HG03558 (cell line): ENCODE results near the gene EFCAB13.
"Not testable (repeated sequence)": the region's sequence is repeated elsewhere in the genome, so short reads cannot be mapped to it uniquely, and the experiment has no call there.

ENCODE experiments used
- ATAC-seq: cut with Tn5 transposase; IDR thresholded peaks from one replicate; pipeline ENCODE4 v1.9.1; 2021; ENCODE audit warnings: moderate number of reproducible peaks; ENCODE audit not compliant: unreplicated experiment; ENCODE audit errors: extremely low read depth

EFCAB13 gene

DNA sequence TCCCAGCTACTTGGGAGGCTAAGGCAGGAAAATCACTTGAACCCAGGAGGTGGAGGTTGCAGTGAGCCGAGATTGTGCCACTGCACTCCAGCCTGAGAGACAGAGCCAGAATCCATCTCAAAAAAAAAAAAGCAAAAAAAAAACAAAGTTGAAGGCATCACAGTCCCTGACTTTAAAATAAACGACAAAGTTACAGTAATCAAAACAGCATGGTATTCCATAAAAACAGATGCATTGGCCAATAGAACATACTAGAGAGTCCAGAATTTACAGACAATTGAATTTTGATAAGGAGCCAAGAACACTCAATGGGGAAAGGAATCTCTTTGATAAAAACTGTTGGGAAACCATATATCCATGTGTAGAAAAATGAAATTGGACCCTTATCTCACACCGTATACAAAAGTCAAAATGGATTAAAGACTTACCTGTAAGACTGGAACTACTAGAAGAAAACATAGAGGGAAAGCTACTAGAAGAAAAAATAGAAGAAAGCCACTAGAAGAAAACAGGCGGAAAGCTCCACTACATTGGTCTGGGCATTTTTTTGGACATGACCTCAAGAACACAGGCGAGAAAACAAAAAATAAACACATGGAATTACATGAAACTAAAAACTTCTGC, 2.8 kb upstream of the EFCAB13 start:
- ATAC-seq: no peak

DNA sequence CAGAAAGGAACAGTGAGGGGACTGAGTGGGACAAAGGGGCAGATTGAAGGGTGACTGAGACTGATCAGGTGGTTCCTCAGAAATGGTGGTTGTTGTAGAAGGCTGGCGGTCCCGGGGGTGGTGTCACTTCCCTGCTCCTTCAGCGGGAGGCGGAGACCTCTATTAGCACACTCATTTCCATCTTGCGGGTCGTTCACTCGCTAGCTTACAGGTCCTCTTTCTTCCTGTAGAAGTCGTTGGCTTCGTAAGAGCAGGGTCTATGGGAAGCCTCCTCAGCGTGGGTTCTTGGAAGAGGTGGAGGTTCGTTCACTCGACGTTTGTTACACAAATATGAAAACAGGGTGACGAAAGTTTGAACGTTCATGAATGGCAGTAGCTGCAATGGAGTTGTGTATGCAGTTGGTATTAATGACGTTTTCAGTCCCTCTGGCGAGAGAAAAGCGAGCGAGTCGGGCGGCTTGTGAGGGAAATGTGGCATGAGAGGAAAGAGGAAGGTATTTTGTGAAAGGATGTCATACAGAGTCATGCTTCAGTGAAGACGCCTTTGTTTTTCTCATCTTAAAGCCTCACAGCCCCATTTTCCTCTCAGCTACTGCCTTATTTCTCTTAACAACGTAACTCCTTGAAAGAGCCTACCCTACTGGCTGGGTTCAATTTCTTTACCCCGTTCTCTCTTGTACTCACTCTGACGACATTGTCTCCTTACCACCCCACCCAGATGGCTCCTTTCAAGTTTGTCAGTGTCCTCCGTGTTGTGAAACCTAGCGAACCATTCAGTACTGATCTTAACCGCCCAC, 667 bp downstream of the EFCAB13 start:
- ATAC-seq: no peak

DNA sequence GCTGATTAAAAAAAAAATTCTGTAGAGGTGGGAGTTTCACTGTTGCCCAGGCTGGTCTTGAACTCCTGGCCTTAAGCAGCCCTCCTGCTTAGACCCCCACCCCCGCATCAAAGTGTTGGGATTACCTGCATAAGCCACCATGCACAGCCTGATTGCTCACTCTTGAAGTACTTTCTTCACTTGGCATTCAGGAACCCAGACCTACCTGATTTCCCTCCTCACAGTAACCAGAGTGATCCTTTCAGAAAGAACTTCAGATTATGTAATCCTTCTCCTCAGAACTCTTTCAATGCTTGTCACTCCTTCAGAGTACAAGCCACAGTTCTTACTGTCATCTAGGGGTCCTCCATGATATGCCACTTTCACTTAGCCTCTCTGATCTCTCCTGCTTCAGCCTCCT, 1.4 kb downstream of the EFCAB13 start:
- ATAC-seq: no peak

DNA sequence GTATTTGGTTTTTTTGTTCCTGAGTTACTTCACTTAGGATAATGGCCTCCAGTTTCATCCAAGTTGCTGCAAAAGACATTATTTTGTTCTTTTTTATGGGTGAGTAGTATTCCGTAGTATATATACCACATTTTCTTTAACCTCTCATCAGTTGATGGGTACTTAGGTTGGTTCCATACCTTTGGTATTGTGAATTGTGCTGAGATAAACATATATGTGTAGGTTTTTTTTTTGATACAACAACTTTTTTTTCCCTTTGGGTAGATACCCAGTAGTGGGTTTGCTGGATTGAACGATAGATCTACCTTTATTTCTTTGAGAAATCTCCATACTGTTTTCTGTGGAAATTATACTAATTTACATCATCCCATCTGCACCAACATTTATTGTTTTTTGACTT, 6.8 kb downstream of the EFCAB13 start:
- no peak for ATAC-seq

DNA sequence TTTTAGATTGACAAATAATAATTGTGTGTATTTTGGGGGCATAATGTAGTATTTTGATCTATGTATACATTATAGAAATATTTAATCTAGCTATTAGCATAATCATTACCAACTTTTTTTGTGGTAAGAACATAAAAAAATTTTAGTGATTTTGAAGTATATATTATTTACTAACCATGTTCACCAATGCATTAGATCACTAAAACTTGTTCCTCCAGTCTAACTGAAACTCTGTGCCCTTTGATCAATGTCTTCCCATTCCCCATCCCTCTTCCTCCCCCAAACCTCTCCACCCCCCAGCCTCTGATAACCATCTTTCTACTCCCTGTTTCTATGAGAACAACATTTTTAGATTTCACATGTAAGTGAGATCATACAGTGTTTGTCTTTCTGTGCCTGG, 8.5 kb downstream of the EFCAB13 start:
- ATAC-seq: no peak

DNA sequence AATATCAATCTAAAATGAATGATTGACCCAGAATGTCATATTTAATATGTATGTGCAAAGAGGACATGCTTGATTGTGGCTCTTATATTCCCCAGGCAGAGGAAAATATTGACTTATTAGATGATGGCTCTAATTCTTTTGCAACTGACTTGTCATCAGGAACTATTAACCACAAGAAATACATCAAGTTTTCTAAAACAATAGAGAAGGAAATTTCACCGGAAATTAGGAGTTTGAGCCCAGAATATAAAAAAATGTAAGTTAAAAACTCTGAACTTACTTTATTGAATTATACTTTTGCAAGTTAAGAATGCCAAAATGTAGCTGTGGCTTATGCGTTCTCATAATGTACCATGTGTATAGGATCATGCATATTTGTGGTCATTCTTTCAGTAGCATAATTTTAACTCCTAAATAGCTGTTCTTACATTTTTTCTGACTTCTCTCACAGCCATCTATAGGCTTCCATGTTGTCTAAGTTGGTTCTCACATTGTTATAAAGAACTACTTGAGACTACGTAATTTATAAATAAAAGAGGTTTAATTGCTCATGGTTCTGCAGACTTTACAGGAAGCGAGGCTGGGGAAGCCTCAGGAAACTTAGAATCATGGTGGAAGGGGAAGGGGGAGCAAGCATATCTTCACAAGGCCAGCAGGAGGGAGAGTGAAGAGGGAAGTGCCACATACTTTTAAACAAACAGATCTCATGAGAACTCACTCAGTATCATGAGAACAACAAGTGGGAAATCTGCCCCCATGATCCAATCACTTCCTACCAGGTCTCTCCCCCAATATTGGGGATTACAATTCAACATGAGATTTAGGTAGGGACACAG, 11.6 kb downstream of the EFCAB13 start:
- no peak for ATAC-seq

DNA sequence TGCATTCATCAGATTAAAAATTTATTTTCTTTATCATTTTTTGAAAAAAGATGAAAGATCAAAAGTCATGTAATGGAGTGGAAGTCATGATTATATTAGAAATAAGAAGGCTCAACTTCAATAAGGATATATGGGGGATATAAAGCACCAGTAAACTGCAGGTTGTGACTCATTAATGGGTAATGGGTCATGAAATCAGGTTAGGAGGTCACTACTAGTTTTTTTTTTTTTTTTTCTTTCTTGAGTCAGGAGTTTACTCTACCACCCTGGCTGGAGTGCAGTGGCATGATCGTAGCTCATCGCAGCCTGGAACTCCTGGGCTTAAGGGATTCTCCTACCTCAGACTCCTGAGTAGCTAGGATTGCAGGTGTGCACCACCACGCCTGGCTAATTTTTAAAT, 14.3 kb downstream of the EFCAB13 start:
- no peak for ATAC-seq

DNA sequence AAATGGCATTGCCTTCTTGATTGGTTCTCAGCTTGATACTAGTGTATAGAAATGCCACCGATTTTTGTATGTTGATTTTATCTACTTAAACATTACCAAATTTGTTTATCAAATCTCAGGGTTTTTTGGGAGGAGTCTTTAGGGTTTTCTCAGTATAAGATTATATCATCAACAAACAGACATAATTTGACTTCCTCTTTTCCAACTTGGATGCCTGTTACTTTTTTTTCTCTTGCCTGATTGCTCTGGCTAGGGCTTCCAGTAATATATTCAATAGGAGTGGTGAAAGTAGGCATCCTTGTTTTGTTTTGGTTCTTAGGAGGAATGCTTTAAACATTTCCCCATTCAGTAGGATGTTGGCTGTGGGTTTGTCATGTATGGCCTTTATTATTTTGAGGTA, 29.1 kb downstream of the EFCAB13 start:
- ATAC-seq: no peak

DNA sequence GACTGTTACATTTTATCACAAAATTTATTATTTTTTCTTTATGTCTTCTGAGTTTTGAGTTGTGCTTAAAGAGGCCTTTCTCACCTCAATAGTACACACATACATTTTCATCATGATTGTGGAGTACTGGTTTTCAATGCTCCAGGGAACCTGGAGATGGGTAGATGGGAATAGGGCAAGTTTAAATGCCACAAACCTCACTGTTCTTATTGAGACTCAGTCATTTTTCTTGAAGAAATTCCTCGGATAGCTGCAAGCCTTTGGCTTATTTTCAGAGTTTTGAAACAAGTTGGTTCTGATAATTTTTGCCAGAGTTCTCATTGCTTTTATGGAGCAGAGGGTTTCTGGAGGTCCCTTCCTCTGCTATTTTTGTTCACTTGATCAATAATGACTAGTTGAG, 34.9 kb downstream of the EFCAB13 start:
- no peak for ATAC-seq

DNA sequence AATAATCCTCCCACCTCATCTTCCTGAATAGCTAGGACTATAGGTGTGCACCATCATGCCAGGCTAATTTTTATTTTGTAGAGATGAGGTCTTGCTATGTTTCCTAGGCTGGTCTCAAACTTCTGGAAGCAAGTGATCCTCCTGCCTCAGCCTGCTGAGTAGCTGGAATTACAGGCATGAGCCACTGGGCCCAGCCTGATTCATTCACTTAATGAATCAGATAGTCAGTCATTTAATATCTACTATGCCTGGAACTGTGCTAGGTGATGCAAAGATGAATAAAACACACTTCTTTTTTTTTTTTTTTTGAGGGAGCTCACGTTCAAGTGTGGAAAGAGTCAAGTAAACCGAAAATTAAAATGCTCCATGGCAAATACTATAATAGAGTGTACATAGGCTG, 39.4 kb downstream of the EFCAB13 start:
- ATAC-seq: no peak

DNA sequence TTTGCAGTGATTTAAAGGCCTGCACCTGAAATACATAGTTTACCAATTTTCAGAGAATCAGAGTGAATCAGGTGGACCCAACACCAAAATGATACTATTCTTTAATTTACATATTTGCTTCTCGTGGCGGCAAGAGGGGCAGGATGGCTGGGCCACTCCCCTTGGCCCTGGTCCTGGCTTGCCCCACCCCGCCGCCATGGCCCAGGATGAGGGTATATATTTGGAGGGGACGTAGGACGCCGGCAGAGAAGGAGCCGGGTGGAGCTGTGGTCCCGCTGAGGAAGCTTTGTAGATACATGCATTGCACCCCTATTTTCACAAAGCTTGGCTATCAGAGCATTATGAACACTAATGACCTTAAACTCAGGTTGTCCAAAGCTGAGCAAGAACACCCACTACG, 43.5 kb downstream of the EFCAB13 start:
- no peak for ATAC-seq

DNA sequence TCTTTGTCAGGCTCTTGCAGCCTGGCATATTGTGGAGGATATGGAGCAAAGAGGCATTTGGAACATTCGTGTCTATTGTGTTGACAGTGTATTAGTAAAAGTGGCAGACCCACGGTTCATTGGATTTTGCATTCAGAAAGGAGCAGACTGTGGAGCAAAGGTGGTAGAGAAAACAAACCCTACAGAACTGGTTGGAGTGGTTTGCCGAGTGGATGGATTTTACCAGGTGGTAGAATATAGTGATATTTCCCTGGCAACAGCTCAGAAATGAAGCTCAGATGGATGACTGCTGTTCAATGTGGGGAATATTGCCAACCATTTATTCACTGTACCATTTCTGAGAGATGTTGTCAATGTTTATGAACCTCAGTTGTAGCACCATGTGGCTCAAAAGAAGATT, 44.5 kb downstream of the EFCAB13 start:
- no peak for ATAC-seq

DNA sequence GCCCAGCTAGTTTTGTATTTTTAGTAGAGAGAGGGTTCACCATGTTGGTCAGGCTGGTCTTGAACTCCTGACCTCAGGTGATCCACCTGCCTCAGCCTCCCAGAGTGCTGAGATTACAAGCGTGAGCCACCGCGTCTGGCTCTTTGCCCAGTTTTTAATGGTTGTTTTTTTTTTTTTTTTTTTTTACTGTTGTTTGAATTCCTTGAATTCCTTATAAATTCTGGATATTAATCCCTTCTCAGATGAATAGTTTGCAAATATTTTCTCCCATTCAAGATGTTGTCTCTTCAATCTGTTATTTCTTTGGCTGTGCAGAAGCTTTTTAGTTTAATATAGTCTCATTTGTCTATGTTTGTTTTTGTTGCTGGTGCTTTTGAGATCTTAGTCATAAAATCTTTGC, 47.1 kb downstream of the EFCAB13 start:
- not testable (repeated sequence) for ATAC-seq

DNA sequence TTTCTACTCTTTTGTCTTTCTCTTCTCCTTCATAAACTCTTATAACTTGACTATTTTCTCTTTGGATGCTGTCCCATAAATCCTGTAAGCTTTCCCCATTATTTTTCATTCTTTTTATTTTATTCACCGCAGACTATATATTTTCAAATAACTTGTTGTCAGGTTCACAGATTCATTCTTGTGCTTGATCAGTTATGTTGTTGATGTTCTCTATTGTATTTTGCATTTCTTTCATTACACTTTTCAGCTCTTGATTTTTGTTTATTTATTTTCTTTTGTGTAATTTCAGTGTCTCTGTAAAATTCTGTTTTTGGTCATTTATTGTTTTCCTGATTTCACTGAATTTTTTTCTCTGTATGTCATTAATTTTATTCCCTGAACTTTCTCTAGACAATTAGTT, 49.2 kb downstream of the EFCAB13 start:
- no peak for ATAC-seq

DNA sequence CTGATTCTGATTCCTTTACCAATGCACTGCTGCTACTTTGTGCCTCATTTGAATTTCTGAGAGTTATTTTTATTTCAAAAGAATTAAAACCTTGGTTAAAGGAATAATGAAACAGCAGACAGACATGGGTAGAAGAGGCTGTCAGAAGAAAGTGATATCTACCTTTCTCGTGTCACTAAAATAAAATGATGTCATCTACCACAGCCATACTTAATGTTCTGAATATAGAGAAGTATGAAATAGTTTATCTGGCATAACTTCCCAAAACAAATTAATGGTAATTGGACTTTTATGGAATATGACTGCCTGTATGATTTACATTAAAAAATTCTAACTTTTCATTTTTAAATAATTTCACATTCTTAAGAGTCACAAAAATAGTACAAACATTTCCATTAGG, 52.5 kb downstream of the EFCAB13 start:
- ATAC-seq: no peak

DNA sequence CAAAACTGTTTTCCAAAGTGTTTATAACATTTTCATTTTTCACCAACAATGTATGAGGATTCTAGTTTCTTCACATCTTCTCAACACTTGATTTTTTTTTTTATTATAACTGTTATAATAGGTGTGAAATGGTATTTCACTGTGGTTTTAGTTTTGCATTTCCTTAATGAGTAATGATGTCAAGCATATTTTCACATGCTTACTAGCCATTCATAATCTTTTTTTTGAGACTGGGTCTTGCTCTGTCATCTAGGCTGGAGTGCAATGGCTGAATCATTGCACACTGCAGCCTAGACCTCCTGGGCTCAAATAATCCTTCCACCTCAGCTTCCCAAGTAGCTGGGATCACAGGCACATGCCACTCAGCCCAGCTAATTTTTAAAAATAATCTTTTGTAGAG, 65.1 kb downstream of the EFCAB13 start:
- ATAC-seq: no peak

DNA sequence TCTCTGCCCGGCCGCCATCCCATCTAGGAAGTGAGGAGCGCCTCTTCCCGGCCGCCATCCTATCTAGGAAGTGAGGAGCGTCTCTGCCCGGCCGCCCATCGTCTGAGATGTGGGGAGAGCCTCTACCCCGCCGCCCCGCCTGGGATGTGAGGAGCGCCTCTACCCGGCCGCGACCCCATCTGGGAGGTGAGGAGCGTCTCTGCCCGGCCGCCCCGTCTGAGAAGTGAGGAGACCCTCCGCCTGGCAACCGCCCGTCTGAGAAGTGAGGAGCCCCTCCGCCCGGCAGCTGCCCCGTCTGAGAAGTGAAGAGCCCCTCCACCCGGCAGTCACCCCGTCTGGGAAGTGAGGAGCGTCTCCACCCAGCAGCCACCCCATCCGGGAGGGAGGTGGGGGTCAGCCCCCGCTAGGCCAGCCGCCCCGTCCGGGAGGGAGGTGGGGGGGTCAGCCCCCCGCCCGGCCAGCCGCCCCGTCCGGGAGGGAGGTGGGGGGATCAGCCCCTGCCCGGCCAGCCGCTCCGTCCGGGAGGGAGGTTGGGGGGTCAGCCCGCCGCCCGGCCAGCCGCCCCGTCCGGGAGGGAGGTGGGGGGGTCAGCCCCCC, 73.9 kb downstream of the EFCAB13 start:
- not testable (repeated sequence) for ATAC-seq

DNA sequence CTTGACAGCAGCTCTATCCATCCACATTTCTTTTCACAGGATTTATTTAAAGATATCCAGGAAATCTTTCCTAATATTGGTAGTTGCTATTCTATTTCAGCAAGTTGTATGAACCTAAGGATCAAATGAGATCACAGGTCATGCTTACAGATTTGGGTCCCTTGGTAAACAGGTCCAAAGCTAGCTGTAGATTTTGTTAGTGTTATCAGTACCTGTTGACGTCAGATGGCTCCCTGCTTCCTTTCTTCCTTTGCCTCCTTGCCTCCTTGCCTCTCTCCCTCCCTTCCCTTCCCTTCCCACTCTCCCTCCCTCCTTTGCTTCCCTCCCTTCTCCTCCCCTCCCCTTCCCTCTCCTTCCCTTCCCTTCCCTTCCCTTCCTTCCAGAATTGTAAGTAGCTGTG, 76.6 kb downstream of the EFCAB13 start:
- ATAC-seq: no peak

DNA sequence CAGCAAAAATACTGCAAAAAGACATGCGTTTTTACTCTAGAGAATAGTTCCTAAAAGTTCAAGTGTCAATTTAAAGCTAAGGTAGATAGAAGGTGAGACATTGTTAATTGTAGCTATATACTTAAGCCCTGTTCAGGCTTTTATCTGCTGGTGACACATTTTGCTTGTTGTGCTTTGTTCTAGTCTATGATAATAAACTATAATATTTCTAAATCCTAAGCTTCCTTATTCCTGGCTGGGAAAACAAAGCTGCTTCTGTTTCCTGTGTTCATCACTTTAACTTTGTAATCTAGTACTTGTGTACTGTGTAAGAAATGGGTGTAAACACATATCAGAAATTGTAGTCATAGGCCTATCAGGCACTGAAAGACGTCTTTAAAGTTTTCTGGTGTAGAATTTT, 77.3 kb downstream of the EFCAB13 start:
- ATAC-seq: no peak

DNA sequence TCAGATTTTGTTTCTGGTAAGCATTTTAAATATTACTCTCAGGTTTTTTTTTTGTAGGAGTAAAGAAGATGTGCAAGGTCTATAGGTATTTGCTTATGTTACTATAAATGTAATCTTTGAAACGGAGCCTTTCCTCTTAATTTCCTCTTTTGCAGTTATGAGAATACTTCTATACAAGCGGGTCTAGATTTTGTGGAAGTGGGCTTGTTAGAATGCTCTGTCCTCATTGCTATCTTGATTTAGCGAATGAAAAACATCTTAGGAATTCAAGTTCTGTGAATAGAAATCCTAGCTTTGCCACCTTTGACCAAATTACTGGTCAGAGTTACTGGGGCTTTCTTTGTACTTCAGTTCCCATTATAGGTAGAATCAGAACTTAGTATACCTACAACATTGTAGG, 80.3 kb downstream of the EFCAB13 start:
- no peak for ATAC-seq

DNA sequence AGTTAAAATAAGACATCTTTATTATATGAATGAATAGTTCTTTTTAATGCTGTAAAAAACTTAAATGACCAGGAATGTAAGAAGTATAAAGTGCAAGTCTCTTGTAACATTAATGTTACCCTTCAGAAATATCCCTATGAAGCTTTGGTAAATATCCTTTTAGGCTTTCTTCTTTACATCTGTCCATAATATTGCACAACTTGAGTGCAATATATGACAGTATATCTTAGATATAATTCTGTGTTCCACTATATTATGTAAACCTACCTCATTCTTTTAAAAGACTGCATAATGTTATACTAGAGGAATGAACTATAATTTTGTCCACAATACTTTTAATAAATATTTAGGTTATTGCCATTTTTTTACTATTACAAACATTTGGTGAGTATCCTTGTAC, 81.1 kb downstream of the EFCAB13 start:
- no peak for ATAC-seq
